COLO668 (cell line): ENCODE measurements around the gene AKT2.
"Not testable (repeated sequence)": the region's sequence is repeated elsewhere in the genome, so short reads cannot be mapped to it uniquely, and the experiment has no call there.

Source experiments
- DNase-seq: peaks from one replicate; lab custom pipeline; 2025; ENCODE audit not compliant: unreplicated experiment; lab: John Stamatoyannopoulos, UW

Gene AKT2

GRCh38 chr19:40284501-40285352 is at the start of gene AKT2:
Gene AKT2, minus strand, starts transcription at chr19:40285345. Its CDS starts 20,078 bp downstream, at chr19:40265267.
- peak; percentile 87 for DNase-seq

- DNase-seq = not testable (repeated sequence)
These were observed 47.9 kb upstream of the AKT2 start for GRCh38 chr19:40333083-40333482.

GRCh38 chr19:40332669-40333068 is 47.5 kb upstream of the AKT2 start:
- no peak for DNase-seq

- DNase-seq = no peak
These were observed 45.9 kb upstream of the AKT2 start for GRCh38 chr19:40331052-40331451.

GRCh38 chr19:40326201-40326600 is 41.1 kb upstream of the AKT2 start:
- DNase-seq = no peak

- no peak for DNase-seq
These were observed 38.6 kb upstream of the AKT2 start for GRCh38 chr19:40323705-40324104.

GRCh38 chr19:40322951-40323615 is 37.9 kb upstream of the AKT2 start:
- no peak for DNase-seq

GRCh38 chr19:40322271-40322610 is 37.1 kb upstream of the AKT2 start:
- no peak for DNase-seq

- DNase-seq = no peak
These were observed 36.6 kb upstream of the AKT2 start for GRCh38 chr19:40321566-40322270.

- DNase-seq = no peak
These were observed 35.9 kb upstream of the AKT2 start for GRCh38 chr19:40321076-40321475.

- DNase-seq = no peak
These were observed 35.4 kb upstream of the AKT2 start for GRCh38 chr19:40320558-40320935.

- DNase-seq = no peak
These were observed 32.2 kb upstream of the AKT2 start for GRCh38 chr19:40317338-40317737.

- DNase-seq = no peak
These were observed 30.8 kb upstream of the AKT2 start for GRCh38 chr19:40315812-40316470.

GRCh38 chr19:40314656-40315055 is 29.5 kb upstream of the AKT2 start:
- DNase-seq = no peak

GRCh38 chr19:40313229-40313983 is 28.3 kb upstream of the AKT2 start:
- DNase-seq = no peak

- DNase-seq = no peak
These were observed 27.4 kb upstream of the AKT2 start for GRCh38 chr19:40312533-40312932.

- no peak for DNase-seq
These were observed 24.5 kb upstream of the AKT2 start for GRCh38 chr19:40309666-40310065.

GRCh38 chr19:40305403-40305802 is 20.3 kb upstream of the AKT2 start:
- peak; percentile 67 for DNase-seq

- no peak for DNase-seq
These were observed 19.2 kb upstream of the AKT2 start for GRCh38 chr19:40304306-40304705.

- no peak for DNase-seq
These were observed 18.6 kb upstream of the AKT2 start for GRCh38 chr19:40303765-40304164.
